Lower leg skin (tissue), 4 donors: ENCODE measurements around the gene IDH3B. TPM values are rescaled to one million over a fixed set of nuclear protein-coding genes. Genes with fewer than 3 reads are reported as not detected.

Experiments used
- DNase-seq, 2 donors: peaks; one replicate each; pipeline ENCODE4 v3.0.0-alpha.2; 2019; ENCODE audit warnings: low spot score in 2 of 2
- H3K4me3 ChIP-seq: fragments of 200-600 bp; sonication (generic); 2 replicates; pipeline ENCODE4 v1.5.1; 2017; ENCODE audit warnings: mild to moderate bottlenecking, low read depth; ENCODE audit not compliant: poor library complexity, severe bottlenecking
- POLR2A ChIP-seq, 2 donors: fragments of 450-650 bp; IDR thresholded peaks; one replicate each; pipeline ENCODE4 v1.6.1; 2016 to 2017; ENCODE audit warnings: antibody characterized with exemption in 2 of 2, mild to moderate bottlenecking in 1 of 2, moderate library complexity in 1 of 2
- WGBS, 2 donors: methylation state at CpG; one replicate each; pipeline ENCODE4 v1.1.5; 2018; 5-methylcytosine and 5-hydroxymethylcytosine counted together
- intact Hi-C: fragments of 100-400 bp; cut with DNase I; formaldehyde crosslinking; loops from one replicate; pipeline ENCODE4 v1.15.0; 2023; ENCODE audit warnings: low total_unique reads
- total RNA-seq, 4 donors: library from RNA; depleted of rRNA; stranded (reverse); fragments of >200 nt; gene quantifications; one replicate each; pipeline ENCODE4 v1.1.0, GENCODE V29; 2016
- TF ChIP-seq, protein P1 (sequence below), 3 donors: fragments of 450-650 bp; IDR thresholded peaks; one replicate each; pipeline ENCODE4 v1.5.1; 2016; ENCODE audit warnings: antibody characterized with exemption in 3 of 3, mild to moderate bottlenecking in 3 of 3, moderate library complexity in 2 of 3

The IDH3B gene
- total RNA-seq, 4 donors from 2014 or later = 121 to 151 (median 126) TPM

DNA sequence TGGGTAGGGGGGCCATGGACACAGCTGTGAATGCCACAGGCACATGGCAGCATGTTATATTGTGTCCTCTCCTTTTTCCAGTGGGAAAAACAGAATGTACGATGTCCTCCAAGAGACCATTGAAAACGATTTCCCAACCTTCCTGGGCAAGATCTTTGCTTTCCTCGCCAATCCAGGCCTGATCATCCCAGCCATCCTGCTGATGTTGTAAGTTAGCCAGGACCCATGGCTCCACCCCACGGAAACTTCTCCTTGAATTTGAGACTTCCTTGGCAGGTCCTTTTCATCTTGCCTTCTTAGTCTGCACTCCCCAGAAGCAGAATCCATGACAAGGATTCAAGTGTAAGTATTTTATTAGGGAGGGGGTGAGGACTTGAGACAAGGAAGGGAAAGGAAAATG lies 39.8 kb downstream of the IDH3B start:
- intact Hi-C loops = no loop called here
- no peak overlapping the region for H3K4me3 ChIP-seq
- WGBS, 2 donors = 53 to 67% methylated on average over 4 of the region's 4 CpGs
- DNase-seq = peak in 1 of 2 donors; percentile 23
- no peak for TF ChIP-seq POLR2A (IDR thresholded peaks at IDR 0.05)
- TF ChIP-seq, protein P1, sequence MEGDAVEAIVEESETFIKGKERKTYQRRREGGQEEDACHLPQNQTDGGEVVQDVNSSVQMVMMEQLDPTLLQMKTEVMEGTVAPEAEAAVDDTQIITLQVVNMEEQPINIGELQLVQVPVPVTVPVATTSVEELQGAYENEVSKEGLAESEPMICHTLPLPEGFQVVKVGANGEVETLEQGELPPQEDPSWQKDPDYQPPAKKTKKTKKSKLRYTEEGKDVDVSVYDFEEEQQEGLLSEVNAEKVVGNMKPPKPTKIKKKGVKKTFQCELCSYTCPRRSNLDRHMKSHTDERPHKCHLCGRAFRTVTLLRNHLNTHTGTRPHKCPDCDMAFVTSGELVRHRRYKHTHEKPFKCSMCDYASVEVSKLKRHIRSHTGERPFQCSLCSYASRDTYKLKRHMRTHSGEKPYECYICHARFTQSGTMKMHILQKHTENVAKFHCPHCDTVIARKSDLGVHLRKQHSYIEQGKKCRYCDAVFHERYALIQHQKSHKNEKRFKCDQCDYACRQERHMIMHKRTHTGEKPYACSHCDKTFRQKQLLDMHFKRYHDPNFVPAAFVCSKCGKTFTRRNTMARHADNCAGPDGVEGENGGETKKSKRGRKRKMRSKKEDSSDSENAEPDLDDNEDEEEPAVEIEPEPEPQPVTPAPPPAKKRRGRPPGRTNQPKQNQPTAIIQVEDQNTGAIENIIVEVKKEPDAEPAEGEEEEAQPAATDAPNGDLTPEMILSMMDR (IDR thresholded peaks at IDR 0.05) = no peak

DNA sequence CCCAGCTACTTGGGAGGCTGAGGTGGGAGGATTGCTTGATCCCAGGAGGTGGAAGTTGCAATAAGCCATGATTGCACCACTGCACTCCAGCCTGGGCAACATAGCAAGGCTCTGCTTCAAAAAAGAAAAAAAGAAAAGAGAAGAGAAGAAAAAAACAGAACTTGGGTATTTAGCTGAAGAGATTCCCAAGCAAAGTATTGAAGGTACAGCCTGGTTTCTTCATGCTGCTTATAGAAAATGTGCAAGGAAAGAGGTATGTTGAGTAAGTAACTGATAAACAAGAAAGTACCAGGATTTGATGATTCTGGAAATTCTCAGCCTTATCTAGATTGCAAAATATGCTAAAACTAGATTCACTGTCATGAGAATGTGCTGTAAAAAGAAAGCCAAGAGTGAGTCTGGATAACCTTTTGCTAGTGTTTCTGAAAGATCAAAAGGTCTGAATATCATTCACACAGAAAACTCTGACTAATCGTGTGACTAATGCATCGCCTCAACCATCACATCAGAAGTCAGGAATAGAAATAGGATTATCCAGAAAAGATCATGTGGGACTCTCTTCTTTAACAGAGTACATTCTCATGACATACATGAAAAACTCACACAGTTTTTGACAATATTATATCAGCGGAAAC lies 43.9 kb downstream of the IDH3B start:
- intact Hi-C loops = no loop called here
- no peak for DNase-seq
- 87 to 93% methylated on average over 3 of the region's 3 CpGs for WGBS, 2 donors
- H3K4me3 ChIP-seq = no peak overlapping the region
- no peak for TF ChIP-seq POLR2A (IDR thresholded peaks at IDR 0.05)
- TF ChIP-seq, protein P1 (IDR thresholded peaks at IDR 0.05) = no peak

DNA sequence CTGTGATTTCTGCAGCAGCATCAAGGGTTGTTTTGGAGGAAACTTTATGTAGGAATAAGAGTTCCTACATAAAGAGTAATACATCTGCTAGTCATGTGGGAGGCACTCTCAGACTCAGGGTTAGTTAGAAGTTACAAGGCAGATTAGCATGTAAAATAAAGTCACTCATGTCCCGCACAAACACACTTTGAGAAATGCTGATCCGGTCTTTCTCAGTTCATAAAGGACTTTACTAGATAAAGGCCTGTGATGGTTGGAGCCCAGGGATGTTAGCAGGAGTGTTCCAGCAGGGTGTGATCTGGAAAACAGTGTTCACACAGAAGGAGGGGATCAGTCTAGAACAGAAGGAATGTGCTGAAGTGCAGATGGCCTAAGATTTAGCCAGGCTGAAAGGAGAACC lies 44.7 kb downstream of the IDH3B start:
- WGBS, 2 donors = 66 to 68% methylated on average over 2 of the region's 2 CpGs
- H3K4me3 ChIP-seq = no peak overlapping the region
- DNase-seq = no peak
- no peak for TF ChIP-seq POLR2A (IDR thresholded peaks at IDR 0.05)
- TF ChIP-seq, protein P1 (IDR thresholded peaks at IDR 0.05) = no peak
- intact Hi-C loops = no loop called here

DNA sequence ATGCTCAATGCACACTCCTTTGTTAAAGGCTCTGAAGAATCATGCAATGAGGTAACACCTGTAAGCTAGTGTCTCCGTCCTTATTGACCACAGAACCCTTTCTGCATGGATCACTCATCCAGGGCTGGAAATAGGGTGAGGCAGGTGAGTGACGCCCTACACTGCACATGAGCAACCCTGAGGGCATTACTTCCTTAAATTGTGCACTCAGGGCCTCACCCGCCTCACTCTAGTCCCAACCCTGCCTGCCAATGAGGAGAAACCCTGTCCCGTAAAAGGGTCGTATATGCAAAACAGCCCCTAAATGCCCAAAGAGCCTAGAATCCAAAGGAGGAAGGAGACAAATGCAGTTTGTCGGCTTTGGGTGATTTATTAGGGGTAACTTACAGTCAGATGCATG lies 45.2 kb downstream of the IDH3B start:
- DNase-seq = no peak
- no peak overlapping the region for H3K4me3 ChIP-seq
- intact Hi-C loops = no loop called here
- WGBS, 2 donors = 65 to 75% methylated on average over 6 of the region's 6 CpGs
- TF ChIP-seq, protein P1 (IDR thresholded peaks at IDR 0.05) = no peak
- no peak for TF ChIP-seq POLR2A (IDR thresholded peaks at IDR 0.05)

DNA sequence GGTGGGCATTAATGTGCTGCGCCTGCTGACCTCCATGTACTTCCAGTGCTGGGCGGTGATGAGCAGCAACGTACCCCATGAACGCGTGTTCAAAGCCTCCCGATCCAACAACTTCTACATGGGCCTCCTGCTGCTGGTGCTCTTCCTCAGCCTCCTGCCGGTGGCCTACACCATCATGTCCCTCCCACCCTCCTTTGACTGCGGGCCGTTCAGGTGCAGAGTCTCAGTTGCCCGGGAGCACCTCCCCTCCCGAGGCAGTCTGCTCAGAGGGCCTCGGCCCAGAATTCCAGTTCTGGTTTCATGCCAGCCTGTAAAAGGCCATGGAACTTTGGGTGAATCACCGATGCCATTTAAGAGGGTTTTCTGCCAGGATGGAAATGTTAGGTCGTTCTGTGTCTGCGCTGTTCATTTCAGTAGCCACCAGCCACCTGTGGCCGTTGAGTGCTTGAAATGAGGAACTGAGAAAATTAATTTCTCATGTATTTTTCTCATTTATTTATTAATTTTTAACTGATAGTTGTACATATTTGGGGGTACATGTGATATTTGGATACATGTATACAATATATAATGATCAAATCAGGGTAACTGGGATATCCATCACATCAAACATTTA lies 46.8 kb downstream of the IDH3B start:
- WGBS, 2 donors = 81 to 89% methylated on average over 16 of the region's 16 CpGs
- TF ChIP-seq, protein P1 (IDR thresholded peaks at IDR 0.05) = no peak
- TF ChIP-seq POLR2A (IDR thresholded peaks at IDR 0.05) = no peak
- H3K4me3 ChIP-seq = no peak overlapping the region
- intact Hi-C loops = no loop called here
- no peak for DNase-seq
